GM10266 (cell line): ENCODE measurements around the gene PDCL3.

Experiments
- DNase-seq: peaks from one replicate; pipeline ENCODE4 v3.0.0; 2012; ENCODE audit errors: extremely low spot score
- CTCF ChIP-seq: IDR thresholded peaks from 2 replicates; pipeline ENCODE4 v1.5.1; 2012; ENCODE audit warnings: mild to moderate bottlenecking, low read depth; ENCODE audit not compliant: control insufficient read depth, insufficient read depth; ENCODE audit errors: missing control alignments

The PDCL3 gene

GRCh38 chr2:100615886-100616285, 53.1 kb downstream of the PDCL3 start:
- no peak for TF ChIP-seq CTCF
- DNase-seq, result no peak

GRCh38 chr2:100616841-100617390, 54.1 kb downstream of the PDCL3 start:
- no peak for DNase-seq
- TF ChIP-seq CTCF, result no peak

- no peak for DNase-seq
- TF ChIP-seq CTCF, result no peak
These were observed 57.2 kb downstream of the PDCL3 start for GRCh38 chr2:100619951-100620350.

- TF ChIP-seq CTCF, result no peak
- DNase-seq, result no peak
These were observed 57.7 kb downstream of the PDCL3 start for GRCh38 chr2:100620481-100620880.

GRCh38 chr2:100621371-100621951, 58.7 kb downstream of the PDCL3 start:
- TF ChIP-seq CTCF, result no peak

DNA sequence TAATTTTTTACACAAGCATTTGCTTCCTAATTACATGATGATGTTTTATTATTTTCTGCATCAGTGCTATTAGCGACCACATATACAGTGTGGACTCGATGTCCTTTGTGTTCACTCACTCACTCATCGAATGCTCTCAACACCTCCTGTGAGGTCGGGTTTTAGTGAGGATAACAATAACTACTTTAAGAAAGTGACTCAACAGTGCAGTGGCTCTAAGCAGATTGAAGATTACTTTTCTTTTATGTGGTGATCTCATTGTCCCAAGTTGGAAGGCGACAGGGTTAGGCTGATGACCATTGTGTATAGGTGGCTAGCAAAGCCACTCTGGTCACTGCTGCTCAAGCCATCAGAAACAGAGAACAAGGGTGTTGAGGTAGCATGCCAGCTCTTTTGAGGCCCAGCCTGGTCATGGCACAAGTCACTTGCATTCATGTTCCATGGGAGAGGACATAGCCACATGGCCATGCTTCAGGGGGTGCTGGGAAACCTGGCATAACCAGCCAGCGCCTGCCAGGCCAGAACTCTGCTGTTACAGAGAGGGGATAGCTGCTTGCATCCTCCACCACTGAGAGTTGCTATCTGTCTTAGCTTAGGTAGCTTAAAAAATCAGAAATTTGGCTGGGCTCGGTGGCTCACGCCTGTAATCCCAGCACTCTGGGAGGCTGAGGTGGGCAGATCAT, 60.4 kb downstream of the PDCL3 start:
- DNase-seq, result no peak
- TF ChIP-seq CTCF, result no peak

More at GRCh38 chr2:100621371-100621951, 58.7 kb downstream of the PDCL3 start:
- DNase-seq, result no peak

DNA sequence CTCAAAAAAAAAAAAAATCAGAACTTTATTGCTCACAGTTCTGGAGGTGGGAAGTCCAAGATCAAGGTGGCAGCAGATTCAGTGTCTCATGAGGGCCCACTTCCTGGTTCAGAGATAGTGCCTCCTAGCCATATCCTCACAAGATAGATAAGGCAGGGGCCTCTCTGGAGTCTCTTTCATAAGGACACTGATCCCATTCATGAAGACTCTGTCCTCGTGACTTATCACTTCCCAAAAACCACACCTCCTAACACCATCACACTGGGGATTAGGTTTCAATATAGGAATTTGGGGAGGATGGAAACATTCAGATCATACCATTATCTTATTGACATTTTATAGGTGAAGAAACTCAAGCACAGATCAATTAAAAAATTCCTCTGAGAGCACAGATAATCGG, 61.1 kb downstream of the PDCL3 start:
- no peak for DNase-seq
- no peak for TF ChIP-seq CTCF
